ENCODE measurements around the gene FAM163A.

Gene FAM163A

GRCh38 chr1:179786815-179787685, 44.0 kb downstream of the FAM163A start:
- no peaks in the 10 kb centered on the region for H3K79me2 ChIP-seq (ENCODE audit: insufficient read depth, low read length)
- H3K4me1 ChIP-seq (ENCODE audit: insufficient read depth, low read length, poor library complexity, severe bottlenecking): no peaks in the 10 kb centered on the region
- H3K9me3 ChIP-seq (ENCODE audit: insufficient read depth, low read depth, low read length): no peaks in the 10 kb centered on the region
- no peak overlapping the region for H2AFZ ChIP-seq (ENCODE audit: low read length)
- TF ChIP-seq CTCF (conservative IDR thresholded peaks at IDR 0.05; ENCODE audit: low read length): no peak
- TF ChIP-seq EZH2phosphoT487 (IDR thresholded peaks at IDR 0.05; ENCODE audit: borderline replicate concordance): no peak
- H3K36me3 ChIP-seq (ENCODE audit: insufficient read depth, low read length): no peaks in the 10 kb centered on the region
- H4K20me1 ChIP-seq (ENCODE audit: insufficient read depth, low read length, poor library complexity, severe bottlenecking): no peaks in the 10 kb centered on the region
- no peak overlapping the region for H3K4me3 ChIP-seq (ENCODE audit: low read length, poor library complexity, severe bottlenecking)
- H3K9ac ChIP-seq (ENCODE audit: low read depth, low read length, poor library complexity, severe bottlenecking): no peak overlapping the region
- H3K27me3 ChIP-seq (ENCODE audit: insufficient read depth, low read length, poor library complexity, severe bottlenecking): no peaks in the 10 kb centered on the region
- no peak overlapping the region for H3K4me2 ChIP-seq (ENCODE audit: low read depth, low read length, poor library complexity, severe bottlenecking)
- no peaks in the 10 kb centered on the region for H3K9me2 ChIP-seq (replicated peaks; ENCODE audit: low read depth, low read length)
- H3F3A ChIP-seq (ENCODE audit: low read depth): no peaks in the 10 kb centered on the region

GRCh38 chr1:179788259-179788658, 45.2 kb downstream of the FAM163A start:
- Histone ChIP-seq H3K4me3 (ENCODE audit: low read length, poor library complexity, severe bottlenecking) (no peak overlapping the region), H3K79me2 (ENCODE audit: insufficient read depth, low read length) (no peaks in the 10 kb centered on the region), H3K27me3 (ENCODE audit: insufficient read depth, low read length, poor library complexity, severe bottlenecking) (no peaks in the 10 kb centered on the region), H3K9me2 (replicated peaks; ENCODE audit: low read depth, low read length) (no peaks in the 10 kb centered on the region), H3K36me3 (ENCODE audit: insufficient read depth, low read length) (no peaks in the 10 kb centered on the region), H3K9ac (ENCODE audit: low read depth, low read length, poor library complexity, severe bottlenecking) (no peak overlapping the region), H3F3A (ENCODE audit: low read depth) (no peaks in the 10 kb centered on the region), H3K4me1 (ENCODE audit: insufficient read depth, low read length, poor library complexity, severe bottlenecking) (no peaks in the 10 kb centered on the region), H2AFZ (ENCODE audit: low read length) (no peak overlapping the region), H4K20me1 (ENCODE audit: insufficient read depth, low read length, poor library complexity, severe bottlenecking) (no peaks in the 10 kb centered on the region), H3K4me2 (ENCODE audit: low read depth, low read length, poor library complexity, severe bottlenecking) (no peak overlapping the region), H3K9me3 (ENCODE audit: insufficient read depth, low read depth, low read length) (no peaks in the 10 kb centered on the region)
- TF ChIP-seq CTCF (conservative IDR thresholded peaks at IDR 0.05; ENCODE audit: low read length): no peak
- TF ChIP-seq EZH2phosphoT487 (IDR thresholded peaks at IDR 0.05; ENCODE audit: borderline replicate concordance): no peak

- Histone ChIP-seq H3K9ac (ENCODE audit: low read depth, low read length, poor library complexity, severe bottlenecking) (no peak overlapping the region), H3K9me2 (replicated peaks; ENCODE audit: low read depth, low read length) (no peaks in the 10 kb centered on the region), H3K36me3 (ENCODE audit: insufficient read depth, low read length) (no peaks in the 10 kb centered on the region), H3F3A (ENCODE audit: low read depth) (no peaks in the 10 kb centered on the region), H3K9me3 (ENCODE audit: insufficient read depth, low read depth, low read length) (no peaks in the 10 kb centered on the region), H3K4me2 (ENCODE audit: low read depth, low read length, poor library complexity, severe bottlenecking) (no peak overlapping the region), H3K4me1 (ENCODE audit: insufficient read depth, low read length, poor library complexity, severe bottlenecking) (no peaks in the 10 kb centered on the region), H3K79me2 (ENCODE audit: insufficient read depth, low read length) (no peaks in the 10 kb centered on the region), H3K4me3 (ENCODE audit: low read length, poor library complexity, severe bottlenecking) (no peak overlapping the region), H2AFZ (ENCODE audit: low read length) (no peak overlapping the region), H4K20me1 (ENCODE audit: insufficient read depth, low read length, poor library complexity, severe bottlenecking) (no peaks in the 10 kb centered on the region), H3K27me3 (ENCODE audit: insufficient read depth, low read length, poor library complexity, severe bottlenecking) (no peaks in the 10 kb centered on the region)
- no peak for TF ChIP-seq EZH2phosphoT487 (IDR thresholded peaks at IDR 0.05; ENCODE audit: borderline replicate concordance)
Observed at GRCh38 chr1:179793281-179793680, 50.2 kb downstream of the FAM163A start.
